Stimulated activated CD8-positive, alpha-beta memory T cell treated with anti-CD3 and anti-CD28 coated beads, Interleukin-7, amount 100 ng/mL, for 4 hours (primary cell): ENCODE results near the gene CTAG1A.
A peak's percentile ranks its signal among the peaks of the same experiment; 100 is the strongest.
"Not testable (repeated sequence)": the region's sequence is repeated elsewhere in the genome, so short reads cannot be mapped to it uniquely, and the experiment has no call there.

Source experiments
- DNase-seq, 2 donors: peaks; one replicate each; pipeline ENCODE4 v3.0.0-alpha.2; 2020; ENCODE audit warnings: low read depth in 2 of 2

CTAG1A gene

GRCh38 chrX:154584585-154585183, at the start of gene CTAG1A:
Gene CTAG1A, plus strand, starts transcription at chrX:154585133. Its CDS starts 74 bp downstream, at chrX:154585207.
- DNase-seq: not testable (repeated sequence)

- no peak for DNase-seq
Observed at GRCh38 chrX:154535892-154536291, 49.0 kb upstream of the CTAG1A start.

GRCh38 chrX:154539077-154539476, 45.9 kb upstream of the CTAG1A start:
- DNase-seq: no peak

GRCh38 chrX:154540365-154540764, 44.6 kb upstream of the CTAG1A start:
- DNase-seq: not testable (repeated sequence)

- no peak for DNase-seq
Observed at GRCh38 chrX:154540897-154541535, 43.9 kb upstream of the CTAG1A start.

- no peak for DNase-seq
Observed at GRCh38 chrX:154541589-154541895, 43.4 kb upstream of the CTAG1A start.

GRCh38 chrX:154541896-154542722, 42.8 kb upstream of the CTAG1A start:
- DNase-seq: peak; percentile 52 to 59

- peak; percentile 21 to 37 for DNase-seq
Observed at GRCh38 chrX:154542723-154543424, 42.1 kb upstream of the CTAG1A start.

- no peak for DNase-seq
Observed at GRCh38 chrX:154545673-154546274, 39.2 kb upstream of the CTAG1A start.

- peak; percentile 53 to 77 for DNase-seq
Observed at GRCh38 chrX:154546354-154547244, 38.3 kb upstream of the CTAG1A start, which contains the start of gene G6PD. Gene G6PD, minus strand, starts transcription at chrX:154546846. Its CDS starts 691 bp downstream, at chrX:154546155.

GRCh38 chrX:154547245-154548027, 37.5 kb upstream of the CTAG1A start, which contains the start of gene IKBKG:
Gene IKBKG, plus strand, starts transcription at chrX:154547620. Its CDS starts 4,383 bp downstream, at chrX:154552003.
- DNase-seq: peak; percentile 77 to 83

- DNase-seq: no peak
Observed at GRCh38 chrX:154548028-154548316, 37.0 kb upstream of the CTAG1A start.

GRCh38 chrX:154549766-154550165, 35.2 kb upstream of the CTAG1A start:
- DNase-seq: no peak

- DNase-seq: not testable (repeated sequence)
Observed at GRCh38 chrX:154552112-154552806, 32.7 kb upstream of the CTAG1A start.

GRCh38 chrX:154558060-154558690, 26.8 kb upstream of the CTAG1A start:
- not testable (repeated sequence) for DNase-seq

GRCh38 chrX:154558896-154559295, 26.0 kb upstream of the CTAG1A start:
- not testable (repeated sequence) for DNase-seq

GRCh38 chrX:154560326-154560725, 24.6 kb upstream of the CTAG1A start:
- not testable (repeated sequence) for DNase-seq

- DNase-seq: not testable (repeated sequence)
Observed at GRCh38 chrX:154562295-154562694, 22.6 kb upstream of the CTAG1A start.

- not testable (repeated sequence) for DNase-seq
Observed at GRCh38 chrX:154570361-154570760, 14.6 kb upstream of the CTAG1A start.
